SH-SY5Y (cell line): ENCODE measurements around the gene ST6GAL2.

ENCODE experiments used
- GATA2 ChIP-seq: IDR thresholded peaks from 2 replicates; pipeline ENCODE4 v1.6.1; 2011; ENCODE audit warnings: mild to moderate bottlenecking, low read depth, low read length
- GATA3 ChIP-seq: IDR thresholded peaks from 2 replicates; pipeline ENCODE4 v1.6.1; 2011; ENCODE audit warnings: low read depth, mild to moderate bottlenecking, low read length, moderate library complexity

The ST6GAL2 gene

DNA sequence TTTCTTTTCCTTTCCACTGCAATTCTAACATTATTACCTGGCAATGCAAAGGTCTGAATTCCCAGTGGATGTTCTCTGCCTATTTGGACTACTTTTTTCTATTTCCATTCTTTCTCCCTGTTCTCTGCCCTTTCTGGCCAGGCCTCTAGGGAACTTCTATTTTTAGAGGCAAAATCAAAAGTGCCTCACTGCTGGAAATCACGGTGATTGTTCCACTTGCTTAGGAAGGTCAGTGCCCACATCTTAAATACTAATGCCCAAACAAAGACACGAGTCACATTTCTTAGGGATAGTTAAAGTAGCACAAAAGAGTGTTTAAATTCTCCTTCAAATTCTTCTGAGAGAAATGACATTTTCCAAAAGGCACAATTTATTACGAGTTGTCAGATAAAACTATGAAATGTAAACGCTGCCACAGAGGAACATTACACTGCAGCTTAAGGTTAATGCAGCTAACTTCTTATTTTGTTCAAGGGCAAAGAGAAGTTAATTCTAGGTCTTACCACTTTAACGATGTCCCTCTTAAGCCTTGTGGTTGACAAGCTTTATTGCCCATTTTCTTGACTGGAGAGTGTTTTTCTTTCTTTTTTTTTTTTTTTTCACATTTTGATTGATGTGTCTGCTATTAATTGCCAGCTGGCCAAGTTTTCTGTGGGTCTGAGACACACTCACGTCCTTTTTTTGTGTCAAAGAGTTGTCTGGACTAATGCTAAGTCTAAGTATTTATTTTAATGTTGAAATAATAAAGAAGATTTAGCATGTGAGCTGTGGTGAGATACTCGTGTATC, 34.7 kb downstream of the ST6GAL2 start:
- TF ChIP-seq GATA3: no peak
- TF ChIP-seq GATA2: no peak

- TF ChIP-seq GATA2 (no peak), GATA3 (no peak)
Measured at GRCh38 chr2:106849253-106849652, 36.7 kb downstream of the ST6GAL2 start.

GRCh38 chr2:106847366-106847765, 38.6 kb downstream of the ST6GAL2 start:
- TF ChIP-seq GATA3: no peak
- TF ChIP-seq GATA2: no peak

DNA sequence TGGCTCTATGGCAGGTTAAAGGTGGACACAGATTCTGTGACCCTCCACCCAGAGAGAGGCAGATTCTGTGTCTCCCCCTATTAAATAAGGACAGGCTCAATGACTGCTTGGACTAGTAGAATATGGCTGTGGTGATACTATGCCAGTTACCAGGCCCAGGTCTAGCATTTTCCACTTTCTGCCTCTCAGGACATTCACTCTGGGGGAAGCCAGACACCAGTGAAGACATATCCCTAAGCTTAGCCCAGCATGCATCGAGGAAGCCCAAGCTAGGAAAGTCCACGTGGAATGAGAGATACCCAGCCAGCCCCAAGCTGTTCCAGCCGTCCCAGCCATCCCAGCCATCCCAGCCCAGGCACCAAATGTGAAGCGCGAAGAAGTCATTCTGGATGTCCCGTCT, 40.3 kb downstream of the ST6GAL2 start:
- TF ChIP-seq GATA3: no peak
- TF ChIP-seq GATA2: no peak

DNA sequence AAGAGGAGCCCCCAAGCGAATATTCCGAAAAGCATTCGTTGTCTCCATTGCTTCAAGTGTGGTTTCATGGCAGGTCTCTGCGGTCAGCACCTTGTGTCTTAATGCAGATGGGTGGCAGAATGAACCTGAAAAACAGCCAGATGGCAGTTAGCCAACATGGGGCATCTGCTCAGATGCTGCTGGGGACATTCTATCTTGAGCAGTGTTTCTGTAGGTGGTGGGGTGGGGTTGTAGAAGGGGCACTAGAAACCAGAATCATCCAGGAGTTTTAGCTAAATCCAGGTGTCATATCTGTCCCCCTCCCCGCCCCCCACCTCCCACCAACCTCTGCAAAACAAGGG, 42.1 kb downstream of the ST6GAL2 start:
- TF ChIP-seq GATA2: no peak
- no peak for TF ChIP-seq GATA3

GRCh38 chr2:106843001-106843909, 42.7 kb downstream of the ST6GAL2 start:
- TF ChIP-seq GATA3 (no peak), GATA2 (no peak)

- TF ChIP-seq GATA2 (no peak), GATA3 (no peak)
Measured at GRCh38 chr2:106841886-106842645, 43.9 kb downstream of the ST6GAL2 start.

DNA sequence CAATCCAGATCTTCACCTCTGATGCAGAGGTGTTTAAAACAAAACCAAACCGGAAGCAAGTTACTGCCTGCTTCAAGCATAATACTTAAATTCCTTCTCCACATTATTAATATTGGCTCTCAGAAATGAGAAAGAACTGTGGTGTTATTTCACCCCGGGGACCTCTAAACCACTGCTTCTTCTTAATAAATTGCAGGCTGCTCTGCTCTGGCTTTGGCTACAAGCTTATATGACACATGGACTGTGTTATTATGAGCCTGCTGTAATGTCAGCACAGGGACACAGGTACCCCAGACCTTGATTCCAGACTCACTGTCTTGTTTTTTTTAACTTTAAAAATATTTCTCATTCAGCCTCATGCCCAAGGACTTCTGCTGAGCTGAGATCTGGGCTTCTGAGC, 45.1 kb downstream of the ST6GAL2 start:
- TF ChIP-seq GATA3: no peak
- TF ChIP-seq GATA2: no peak

GRCh38 chr2:106839849-106840595, 45.9 kb downstream of the ST6GAL2 start:
- TF ChIP-seq GATA2 (no peak), GATA3 (no peak)

DNA sequence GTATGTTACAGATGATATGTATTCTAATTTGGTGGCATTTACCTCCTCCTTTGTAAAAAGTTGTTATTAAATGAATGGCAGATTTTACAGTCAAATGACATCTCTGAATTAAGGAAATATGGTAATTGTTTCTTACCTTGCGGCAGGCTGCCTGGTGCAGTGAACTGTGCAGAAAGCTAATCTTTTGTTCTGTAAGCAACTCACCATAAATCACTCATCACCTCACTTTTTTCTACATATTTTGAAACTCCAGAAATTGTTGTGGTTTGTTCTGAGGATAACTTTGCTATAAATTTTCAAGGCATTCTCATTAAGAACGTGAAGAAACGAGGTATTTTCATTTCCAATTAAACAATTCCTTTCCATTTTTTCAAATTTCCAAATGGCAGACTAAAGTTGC, 52.7 kb downstream of the ST6GAL2 start:
- no peak for TF ChIP-seq GATA2
- TF ChIP-seq GATA3: no peak

DNA sequence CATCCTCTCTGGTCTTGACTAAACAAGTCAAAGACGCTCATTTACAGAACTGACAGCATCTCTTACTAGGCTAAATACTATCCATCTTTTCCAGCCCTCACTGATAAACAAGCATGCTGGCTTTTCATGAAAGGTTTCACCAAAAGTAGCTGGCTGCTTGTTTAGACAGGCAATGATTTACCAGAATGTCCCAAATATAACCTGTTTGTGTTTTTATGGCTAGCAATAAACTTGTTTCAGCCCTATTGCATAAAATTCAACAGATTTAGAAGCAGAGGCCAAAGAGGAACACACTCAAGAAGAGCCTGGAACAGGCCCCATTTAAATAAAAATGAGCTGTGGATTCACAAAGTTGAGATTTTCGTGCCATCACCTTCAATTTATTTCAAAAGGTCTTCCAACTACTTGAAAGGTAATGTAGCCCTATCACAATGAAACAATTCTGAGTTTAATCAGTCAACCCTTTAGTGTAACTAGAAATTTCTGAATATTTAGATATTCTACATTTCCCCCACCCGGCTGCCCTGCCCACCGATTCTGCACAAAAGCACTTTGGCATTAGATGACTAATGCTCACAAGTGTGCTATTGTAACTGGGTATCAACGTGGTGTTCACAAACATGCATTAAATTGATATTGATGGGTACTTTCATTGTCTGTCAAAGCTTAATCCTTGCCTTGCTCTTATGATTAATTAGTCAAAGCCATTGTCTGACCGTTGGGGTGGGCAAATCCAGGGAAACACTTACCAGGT, 54.0 kb downstream of the ST6GAL2 start:
- TF ChIP-seq GATA2: no peak
- no peak for TF ChIP-seq GATA3

- TF ChIP-seq GATA2 (no peak), GATA3 (no peak)
Measured at GRCh38 chr2:106831241-106831640, 54.7 kb downstream of the ST6GAL2 start.

- no peak for TF ChIP-seq GATA3
- no peak for TF ChIP-seq GATA2
Measured at GRCh38 chr2:106830191-106830590, 55.8 kb downstream of the ST6GAL2 start.
